ENCODE measurements around the gene RP9.
"Not testable (repeated sequence)": the region's sequence is repeated elsewhere in the genome, so short reads cannot be mapped to it uniquely, and the experiment has no call there.

RP9 gene

DNA sequence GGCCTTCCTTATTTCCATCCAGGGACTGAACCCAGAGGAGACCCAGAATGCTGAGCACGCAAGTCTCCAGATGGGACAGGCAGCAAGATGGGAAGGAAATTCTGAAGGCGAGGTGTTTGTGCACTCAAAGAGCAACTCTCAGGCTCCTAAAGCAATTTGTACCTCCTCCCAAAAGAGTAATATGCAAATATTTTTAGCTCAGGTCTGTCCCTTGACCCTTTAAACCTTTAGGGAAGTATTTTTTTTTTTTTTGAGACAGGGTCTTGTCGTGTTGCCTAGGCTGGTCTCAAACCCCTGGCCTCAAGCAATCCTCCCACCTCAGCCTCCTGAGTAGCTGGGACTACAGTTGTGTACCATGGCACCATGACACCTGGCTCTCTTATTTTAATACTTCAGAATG, 8.4 kb downstream of the RP9 start:
- no peak for DNase-seq

- no peak for DNase-seq
These were observed 9.9 kb downstream of the RP9 start for GRCh38 chr7:33099154-33099940.

- DNase-seq = not testable (repeated sequence)
These were observed 14.4 kb downstream of the RP9 start for GRCh38 chr7:33094745-33095275.

DNA sequence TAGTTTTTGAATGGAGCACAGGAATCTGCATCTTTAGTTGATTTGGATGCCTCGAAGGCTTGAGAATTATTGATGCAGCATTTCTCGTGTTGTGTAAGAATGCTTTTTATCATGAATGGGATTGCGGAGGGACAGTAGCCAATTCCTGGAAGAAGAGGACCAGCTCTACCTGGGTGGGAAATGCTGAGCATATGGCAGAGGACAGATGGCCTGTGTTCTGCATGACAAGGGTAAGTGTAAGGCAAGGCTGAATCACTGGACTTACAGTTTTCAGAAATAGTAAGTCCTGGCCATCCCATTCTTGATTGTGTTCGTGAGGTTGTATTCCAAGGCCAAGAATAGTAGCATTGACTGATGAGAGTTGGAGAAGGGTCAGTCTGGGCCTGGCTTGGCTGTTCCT, 15.9 kb downstream of the RP9 start:
- no peak for DNase-seq

GRCh38 chr7:33091641-33092191, 17.5 kb downstream of the RP9 start:
- no peak for DNase-seq

DNA sequence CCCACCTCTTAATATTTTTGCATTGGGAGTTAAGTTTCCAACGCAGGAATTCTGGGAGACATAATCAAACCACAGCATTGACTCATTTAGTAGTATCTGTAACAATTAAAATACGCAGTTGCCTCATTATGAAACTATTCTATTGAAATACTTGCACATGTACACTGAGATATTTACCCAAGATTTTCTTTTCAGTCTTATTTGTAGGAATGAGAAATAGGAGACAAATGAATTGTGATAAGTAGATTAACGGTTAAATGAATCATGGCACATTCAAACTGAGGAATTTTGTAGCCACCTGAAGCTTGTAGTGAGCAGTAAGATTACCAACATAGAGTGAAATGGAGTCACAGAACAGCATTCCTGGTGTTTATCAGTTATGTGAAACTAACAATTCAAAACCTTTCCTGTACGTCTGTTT, 18.1 kb downstream of the RP9 start:
- DNase-seq = no peak

DNA sequence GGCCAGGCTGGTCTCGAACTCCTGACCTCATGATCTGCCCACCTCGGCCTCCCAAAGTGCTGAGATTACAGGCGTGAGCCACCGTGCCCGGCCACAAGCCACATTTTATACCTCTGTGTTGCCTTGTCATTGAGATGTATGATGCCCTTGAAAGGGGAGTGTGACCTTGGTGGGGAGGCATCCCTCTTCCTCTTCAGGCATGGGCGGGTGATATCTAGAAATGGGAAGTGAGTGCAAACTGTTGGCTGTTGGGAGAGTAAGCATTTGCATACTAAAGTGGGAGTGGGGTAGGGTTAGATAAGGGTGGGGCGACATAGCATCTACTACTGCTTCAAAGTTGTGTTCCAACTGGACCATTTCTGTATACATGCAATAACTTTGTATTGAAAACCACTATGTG, 20.1 kb downstream of the RP9 start:
- DNase-seq = no peak

GRCh38 chr7:33087858-33088257, 21.3 kb downstream of the RP9 start:
- DNase-seq = no peak

DNA sequence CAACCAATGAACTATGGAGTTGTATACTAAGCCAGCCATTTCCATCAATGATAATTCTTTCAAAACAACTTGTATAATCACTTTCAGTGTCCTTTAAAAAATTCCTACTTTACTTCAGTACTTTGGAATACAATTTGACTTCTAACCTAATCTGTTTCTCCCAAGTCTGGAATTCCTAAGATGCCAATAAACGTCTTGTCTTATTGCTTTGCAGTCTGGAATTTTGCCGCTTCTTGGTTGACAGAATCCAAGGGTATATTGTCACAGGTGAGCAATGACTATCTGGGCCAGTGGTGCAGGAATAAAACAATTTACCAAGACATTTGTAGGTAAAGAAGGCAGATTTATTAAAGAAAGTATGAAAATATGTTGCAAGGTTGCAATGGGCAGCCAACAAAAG, 21.8 kb downstream of the RP9 start:
- no peak for DNase-seq

DNA sequence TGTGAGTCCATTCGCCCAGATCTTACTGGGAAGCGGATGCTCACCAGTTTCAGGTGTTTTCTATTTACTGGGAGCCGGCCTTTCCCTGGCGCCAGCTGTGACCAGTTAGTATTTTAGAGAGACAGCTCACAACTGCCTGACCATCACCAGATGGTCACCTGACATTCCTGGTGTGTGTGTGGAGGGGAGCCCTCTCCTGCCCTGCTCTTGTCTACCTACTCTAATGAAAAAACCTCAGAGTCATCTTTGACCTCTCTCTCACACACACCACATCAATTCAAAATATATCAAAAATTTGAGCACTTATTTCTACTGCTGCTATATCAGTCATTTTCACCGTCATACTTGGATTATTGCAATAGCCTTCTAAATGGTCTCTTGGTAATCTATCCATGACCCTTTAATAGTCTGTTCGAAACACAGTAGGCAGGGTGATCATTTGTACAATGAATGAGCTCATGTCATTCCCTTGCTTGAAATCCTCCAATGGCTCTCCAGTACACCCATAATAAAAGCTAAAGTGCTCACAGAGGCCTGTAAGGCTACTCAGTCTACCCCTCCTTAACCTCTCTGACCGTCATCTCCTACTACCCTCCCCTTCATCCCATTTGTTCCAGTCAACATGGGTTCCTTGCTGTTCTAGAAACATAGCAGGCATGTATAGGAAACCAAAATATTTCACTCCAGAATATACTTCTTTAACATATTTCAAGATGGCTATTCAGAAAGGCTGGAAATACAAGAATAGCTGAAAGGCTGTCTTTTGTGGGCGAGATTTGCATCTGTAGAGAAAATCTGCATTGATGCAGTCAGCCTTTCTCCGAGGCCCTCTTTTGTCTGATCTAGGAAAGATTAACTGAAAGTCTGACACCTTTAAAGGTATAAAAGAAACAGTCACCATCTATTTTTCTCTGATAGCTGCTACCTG, 29.2 kb downstream of the RP9 start:
- DNase-seq = no peak

- no peak for DNase-seq
These were observed 30.1 kb downstream of the RP9 start for GRCh38 chr7:33079096-33079495.

DNA sequence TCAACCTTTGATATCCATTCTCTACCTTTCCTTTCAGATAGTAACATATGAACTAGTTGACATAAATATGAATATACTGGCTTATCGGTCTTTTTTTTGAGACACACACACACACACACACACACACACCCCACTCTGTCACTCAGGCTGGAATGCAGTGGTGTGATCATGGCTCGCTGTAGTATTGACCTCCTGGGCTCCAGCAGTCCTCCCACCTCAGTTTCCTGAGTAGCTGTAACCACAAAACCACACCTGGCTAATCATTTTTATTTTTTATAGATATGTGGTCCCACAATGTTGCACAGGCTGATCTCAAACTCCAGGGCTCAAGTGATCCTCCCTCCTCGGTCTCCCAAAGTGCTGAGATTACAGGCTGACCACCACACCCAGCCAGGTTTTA, 32.5 kb downstream of the RP9 start:
- no peak for DNase-seq

DNA sequence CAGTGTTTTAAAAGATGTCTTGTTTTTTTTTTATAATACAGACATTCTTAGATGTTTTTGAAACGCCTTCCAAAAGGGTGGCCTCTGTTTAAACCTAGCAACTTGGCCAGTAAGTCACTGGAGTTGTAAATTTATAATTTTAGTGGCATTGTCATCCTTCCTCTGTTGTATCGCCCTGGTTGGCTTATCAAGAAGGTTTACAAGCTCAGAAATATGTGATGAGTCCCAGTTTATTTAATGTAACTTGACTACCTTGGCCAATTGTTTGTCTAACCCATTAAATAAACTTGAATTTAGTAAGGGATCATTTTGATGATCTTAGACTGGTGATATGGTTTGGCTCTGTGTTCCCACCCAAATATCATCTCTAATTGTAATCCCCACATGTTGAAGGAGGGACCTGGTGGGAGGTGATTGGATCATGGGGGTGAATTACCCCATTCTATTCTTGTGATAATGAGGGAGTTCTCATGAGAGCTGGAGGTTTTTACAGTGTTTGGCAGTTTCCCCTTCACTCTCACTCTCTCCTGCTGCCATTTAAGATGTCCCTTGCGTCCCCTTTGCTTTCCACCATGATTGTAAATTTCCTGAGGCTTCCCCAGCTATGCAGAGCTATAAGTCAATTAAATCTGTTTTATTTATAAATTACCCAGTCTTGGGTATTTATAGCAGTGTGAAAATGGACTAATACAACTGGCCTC, 33.2 kb downstream of the RP9 start:
- no peak for DNase-seq

- DNase-seq = no peak
These were observed 36.0 kb downstream of the RP9 start for GRCh38 chr7:33073243-33073642.

- no peak for DNase-seq
These were observed 36.7 kb downstream of the RP9 start for GRCh38 chr7:33072471-33072870.

GRCh38 chr7:33070831-33071230, 38.4 kb downstream of the RP9 start:
- no peak for DNase-seq

DNA sequence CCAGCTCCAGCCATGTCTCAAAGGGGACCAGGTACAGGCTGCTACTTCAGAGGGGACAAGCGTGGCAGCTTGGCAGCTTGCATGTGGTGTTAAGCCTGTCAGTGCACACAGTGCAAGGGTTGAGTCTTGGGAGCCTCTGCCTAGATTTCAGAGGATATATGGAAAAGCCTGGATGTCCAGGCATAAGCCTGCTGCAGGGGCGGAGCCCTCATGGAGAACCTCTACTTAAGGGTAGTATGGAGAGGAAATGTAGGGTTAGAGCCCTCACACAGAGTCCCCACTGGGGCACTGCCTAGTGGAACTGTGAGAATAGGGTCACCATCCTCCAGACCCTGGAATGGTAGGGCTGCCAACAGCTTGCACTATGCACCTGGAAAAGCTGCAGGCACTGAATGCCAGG, 38.9 kb downstream of the RP9 start:
- no peak for DNase-seq

DNA sequence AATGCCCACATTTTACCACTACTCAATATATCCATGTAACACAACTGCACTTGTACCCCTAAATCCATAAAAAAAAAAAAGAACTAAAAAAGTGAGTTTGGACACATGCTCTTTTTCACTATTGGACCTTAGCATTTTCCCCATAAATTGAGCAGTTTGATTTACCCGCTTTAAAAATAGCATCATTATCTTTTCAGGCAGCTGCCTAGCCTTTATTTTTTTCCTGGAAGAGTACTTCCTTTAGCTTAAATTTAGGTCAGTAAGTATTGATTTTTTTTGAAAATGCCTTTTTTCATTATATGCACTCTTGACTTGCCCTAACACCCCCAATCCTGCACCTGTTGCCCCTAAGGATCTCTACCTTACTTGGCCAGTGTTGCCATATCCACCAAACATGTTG, 41.3 kb downstream of the RP9 start:
- no peak for DNase-seq

GRCh38 chr7:33066771-33067170, 42.4 kb downstream of the RP9 start:
- DNase-seq = no peak

DNA sequence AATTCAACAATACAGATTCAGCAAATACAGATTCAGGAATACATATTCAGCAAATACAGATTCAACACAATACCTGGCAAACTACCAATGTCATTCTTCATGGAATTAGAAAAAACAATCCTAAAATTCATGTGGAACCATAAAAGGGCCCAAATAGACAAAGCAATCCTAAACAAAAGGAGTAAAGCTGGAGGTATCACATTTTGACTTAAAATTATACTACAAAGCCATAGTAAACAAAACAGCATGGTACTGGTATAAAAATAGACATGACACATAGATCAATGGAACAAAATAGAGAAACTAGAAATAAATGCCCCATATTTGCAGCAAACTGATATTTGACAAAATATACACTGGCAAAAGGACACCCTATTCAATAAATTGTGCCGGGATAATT, 43.2 kb downstream of the RP9 start:
- no peak for DNase-seq

DNA sequence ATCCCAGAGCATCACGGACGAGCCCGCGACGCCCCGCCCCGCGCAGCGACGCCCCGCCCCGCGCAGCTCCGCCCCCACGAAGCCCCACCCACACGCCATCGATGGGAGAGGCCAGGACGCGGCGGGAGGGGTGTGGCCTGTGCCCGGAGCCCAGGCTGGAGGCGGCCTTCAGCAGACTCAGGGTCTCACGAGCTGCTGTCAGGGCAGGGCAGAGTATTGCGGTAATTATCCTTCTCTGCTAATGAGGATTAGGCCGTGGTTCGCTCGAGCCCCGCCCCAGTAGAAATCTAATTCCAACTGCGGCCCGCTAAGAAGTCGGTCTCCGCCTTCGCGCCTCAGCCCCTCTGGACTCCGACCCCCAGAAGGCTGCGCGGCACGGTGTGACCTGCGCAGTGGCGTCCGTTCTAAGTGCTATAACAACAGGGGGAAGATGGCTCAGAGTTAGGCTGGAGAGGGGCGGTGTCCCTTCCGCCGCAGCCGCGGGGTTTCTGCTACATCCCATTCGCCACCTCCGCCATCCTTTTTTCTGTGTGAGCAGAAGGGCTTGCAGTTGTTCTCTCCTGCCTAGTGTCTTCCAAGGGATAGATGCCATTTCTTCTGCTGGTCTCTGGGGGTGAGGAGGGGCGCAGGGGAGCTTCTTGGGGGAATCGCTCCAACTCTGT, 46.3 kb downstream of the RP9 start:
- DNase-seq = peak; percentile 87

Data from effector CD4-positive, alpha-beta T cell (primary cell).